Measurements from ENCODE around the gene TRIM44. TPM values are rescaled to one million over a fixed set of nuclear protein-coding genes. Genes with fewer than 3 reads are reported as not detected.

TRIM44 gene
- total RNA-seq, 6 experiments from 2014 or later, result 56.7 to 65.0 (median 60.1) TPM

GRCh38 chr11:35800970-35801953 is 138.7 kb downstream of the TRIM44 start:
- H3K27ac Mint-ChIP-seq, result no peak overlapping the region
- no peaks in the 10 kb centered on the region; the same call in 1 of the 2 replicates for H3K9me3 Mint-ChIP-seq
- H3K4me3 Mint-ChIP-seq, result no peak overlapping the region

GRCh38 chr11:35802221-35802620 is 139.6 kb downstream of the TRIM44 start:
- Mint-ChIP-seq H3K27ac (no peak overlapping the region), H3K4me3 (no peak overlapping the region), H3K36me3 (ENCODE audit: low read depth) (peaks cover 24% of the 10 kb centered on the region), H3K27me3 (ENCODE audit: insufficient read depth) (peaks cover 1% of the 10 kb centered on the region; the same call in 1 of the 2 replicates), H3K4me1 (ENCODE audit: low read depth) (peaks cover 29% of the 10 kb centered on the region), H3K9me3 (no peaks in the 10 kb centered on the region; the same call in 1 of the 2 replicates)
- DNase-seq, result no peak
- no peak for TF ChIP-seq CTCF (IDR thresholded peaks at IDR 0.05)

More at GRCh38 chr11:35800970-35801953, 138.7 kb downstream of the TRIM44 start:
- Mint-ChIP-seq H3K36me3 (ENCODE audit: low read depth) (peaks cover 15% of the 10 kb centered on the region), H3K27me3 (ENCODE audit: insufficient read depth) (peaks cover 1% of the 10 kb centered on the region; the same call in 1 of the 2 replicates), H3K4me1 (ENCODE audit: low read depth) (peaks cover 38% of the 10 kb centered on the region)
- no peak for DNase-seq
- TF ChIP-seq CTCF (IDR thresholded peaks at IDR 0.05), result no peak

- no peak overlapping the region for H3K4me3 Mint-ChIP-seq
- no peak overlapping the region for H3K27ac Mint-ChIP-seq
- H3K36me3 Mint-ChIP-seq (ENCODE audit: low read depth), result peaks cover 27% of the 10 kb centered on the region
- peaks cover 24% of the 10 kb centered on the region for H3K4me1 Mint-ChIP-seq (ENCODE audit: low read depth)
- peaks cover 1% of the 10 kb centered on the region; the same call in 1 of the 2 replicates for H3K27me3 Mint-ChIP-seq (ENCODE audit: insufficient read depth)
- no peak for TF ChIP-seq CTCF (IDR thresholded peaks at IDR 0.05)
- no peaks in the 10 kb centered on the region; the same call in 1 of the 2 replicates for H3K9me3 Mint-ChIP-seq
- no peak for DNase-seq
Observed at GRCh38 chr11:35802672-35803071, 140.1 kb downstream of the TRIM44 start.

- H3K27ac Mint-ChIP-seq, result no peak overlapping the region
- H3K4me1 Mint-ChIP-seq (ENCODE audit: low read depth), result peaks cover 20% of the 10 kb centered on the region
- H3K4me3 Mint-ChIP-seq, result no peak overlapping the region
- peaks cover 1% of the 10 kb centered on the region; the same call in 1 of the 2 replicates for H3K27me3 Mint-ChIP-seq (ENCODE audit: insufficient read depth)
- DNase-seq, result no peak
- no peak for TF ChIP-seq CTCF (IDR thresholded peaks at IDR 0.05)
- H3K36me3 Mint-ChIP-seq (ENCODE audit: low read depth), result peaks cover 27% of the 10 kb centered on the region
- no peaks in the 10 kb centered on the region; the same call in 1 of the 2 replicates for H3K9me3 Mint-ChIP-seq
Observed at GRCh38 chr11:35803115-35803514, 140.5 kb downstream of the TRIM44 start.

GRCh38 chr11:35804451-35805040 is 142.0 kb downstream of the TRIM44 start:
- no peak overlapping the region for H3K27ac Mint-ChIP-seq
- peaks cover 1% of the 10 kb centered on the region; the same call in 1 of the 2 replicates for H3K27me3 Mint-ChIP-seq (ENCODE audit: insufficient read depth)
- no peak overlapping the region for H3K4me3 Mint-ChIP-seq
- H3K36me3 Mint-ChIP-seq (ENCODE audit: low read depth), result peaks cover 24% of the 10 kb centered on the region
- peaks cover 5% of the 10 kb centered on the region for H3K4me1 Mint-ChIP-seq (ENCODE audit: low read depth)
- no peak for TF ChIP-seq CTCF (IDR thresholded peaks at IDR 0.05)
- no peaks in the 10 kb centered on the region; the same call in 1 of the 2 replicates for H3K9me3 Mint-ChIP-seq
- DNase-seq, result no peak

Data from HFFc6 (cell line).